OCI-LY1 (cell line): ENCODE measurements around the gene MAPK10.

Experiments
- H2AFZ ChIP-seq: fragments of 200-600 bp; sonication (generic), shearing (Covaris generic); 2 replicates; pipeline ENCODE4 v1.6.0; 2014; ENCODE audit warnings: antibody characterized with exemption, mild to moderate bottlenecking, low read length
- H3F3A ChIP-seq: fragments of 200-600 bp; sonication (generic), shearing (Covaris generic); 2 replicates; pipeline ENCODE4 v1.6.0; 2014; ENCODE audit warnings: mild to moderate bottlenecking, antibody characterized with exemption, low read length, moderate library complexity; ENCODE audit not compliant: insufficient read depth
- H3K27ac ChIP-seq: fragments of 200-600 bp; sonication (generic); 2 replicates; pipeline ENCODE4 v1.5.1; 2014; ENCODE audit warnings: low read length, mixed run types, mild to moderate bottlenecking, low read depth; ENCODE audit not compliant: poor library complexity, severe bottlenecking
- H3K27me3 ChIP-seq: fragments of 200-600 bp; sonication (generic); 2 replicates; pipeline ENCODE4 v1.6.0; 2014; ENCODE audit warnings: antibody characterized with exemption, mild to moderate bottlenecking, low read length, moderate library complexity; ENCODE audit not compliant: insufficient read depth
- H3K36me3 ChIP-seq: fragments of 200-600 bp; sonication (generic); 2 replicates; pipeline ENCODE4 v1.6.1; 2014; ENCODE audit warnings: mild to moderate bottlenecking, antibody characterized with exemption, low read length, moderate library complexity, mixed read lengths; ENCODE audit not compliant: insufficient read depth
- H3K4me1 ChIP-seq: fragments of 200-600 bp; sonication (generic); 2 replicates; pipeline ENCODE4 v1.5.1; 2014; ENCODE audit warnings: mild to moderate bottlenecking, low read length, moderate library complexity; ENCODE audit not compliant: insufficient read depth, severe bottlenecking
- H3K4me2 ChIP-seq: fragments of 200-600 bp; sonication (generic), shearing (Covaris generic); 2 replicates; pipeline ENCODE4 v1.6.1; 2014; ENCODE audit warnings: low read length
- H3K4me3 ChIP-seq: fragments of 200-600 bp; sonication (generic); 2 replicates; pipeline ENCODE4 v1.5.1; 2014; ENCODE audit warnings: low read length, low read depth, mild to moderate bottlenecking, mixed read lengths; ENCODE audit not compliant: poor library complexity, severe bottlenecking
- H3K79me2 ChIP-seq: fragments of 200-600 bp; shearing (Covaris generic); 2 replicates; pipeline ENCODE4 v1.6.1; 2016; ENCODE audit warnings: mixed run types, low read length, mixed read lengths; ENCODE audit not compliant: insufficient read depth
- H3K9ac ChIP-seq: fragments of 200-600 bp; sonication (generic), shearing (Covaris generic); 2 replicates; pipeline ENCODE4 v1.6.1; 2014; ENCODE audit warnings: mild to moderate bottlenecking, low read length, mixed read lengths
- H3K9me2 ChIP-seq: fragments of 200-600 bp; sonication (generic), shearing (Covaris generic); 2 replicates; pipeline ENCODE4 v1.6.1; 2014; ENCODE audit warnings: low read depth, mild to moderate bottlenecking, low read length, mixed read lengths
- H3K9me3 ChIP-seq: fragments of 200-600 bp; shearing (Covaris generic); 2 replicates; pipeline ENCODE4 v1.6.1; 2014; ENCODE audit warnings: low read length, mixed read lengths
- H4K20me1 ChIP-seq: fragments of 200-600 bp; sonication (generic), shearing (Covaris generic); 2 replicates; pipeline ENCODE4 v1.6.0; 2016; ENCODE audit warnings: mild to moderate bottlenecking, low read length; ENCODE audit not compliant: insufficient read depth
- CTCF ChIP-seq: fragments of 200-600 bp; sonication (generic), shearing (Covaris generic); IDR thresholded peaks from 2 replicates; pipeline ENCODE4 v1.5.1; 2017; ENCODE audit warnings: mild to moderate bottlenecking, antibody characterized with exemption, low read length, moderate library complexity, mixed read lengths
- EZH2 ChIP-seq: fragments of 200-600 bp; sonication (generic), shearing (Covaris generic); IDR thresholded peaks from 2 replicates; pipeline ENCODE4 v1.8.0; 2017; ENCODE audit warnings: borderline replicate concordance, mixed run types, mild to moderate bottlenecking, antibody characterized with exemption, low read length, moderate library complexity, mixed read lengths

MAPK10 gene

GRCh38 chr4:86122404-86122803 is 237.4 kb downstream of the MAPK10 start:
- H3K9ac ChIP-seq, result no peak overlapping the region
- no peak overlapping the region for H3K27ac ChIP-seq
- H3K36me3 ChIP-seq, result no peaks in the 10 kb centered on the region
- no peaks in the 10 kb centered on the region; the same call in 1 of the 2 replicates for H3K9me2 ChIP-seq
- H3K27me3 ChIP-seq, result no peaks in the 10 kb centered on the region
- H3K4me2 ChIP-seq, result no peak overlapping the region
- no peaks in the 10 kb centered on the region for H3K79me2 ChIP-seq
- H4K20me1 ChIP-seq, result no peaks in the 10 kb centered on the region
- H3K4me1 ChIP-seq, result no peaks in the 10 kb centered on the region
- H2AFZ ChIP-seq, result no peak overlapping the region
- H3K9me3 ChIP-seq, result no peaks in the 10 kb centered on the region
- H3K4me3 ChIP-seq, result no peak overlapping the region
- TF ChIP-seq CTCF, result no peak
- no peak for TF ChIP-seq EZH2
- H3F3A ChIP-seq, result no peaks in the 10 kb centered on the region

GRCh38 chr4:86118711-86119110 is 241.1 kb downstream of the MAPK10 start:
- no peaks in the 10 kb centered on the region for H3K4me1 ChIP-seq
- no peak overlapping the region for H3K9ac ChIP-seq
- no peaks in the 10 kb centered on the region for H3K27me3 ChIP-seq
- no peaks in the 10 kb centered on the region for H3K36me3 ChIP-seq
- TF ChIP-seq EZH2 (no peak), CTCF (no peak)
- H3K9me2 ChIP-seq, result no peaks in the 10 kb centered on the region
- no peaks in the 10 kb centered on the region for H3K9me3 ChIP-seq
- H4K20me1 ChIP-seq, result no peaks in the 10 kb centered on the region
- no peak overlapping the region for H2AFZ ChIP-seq
- no peak overlapping the region for H3K27ac ChIP-seq
- no peak overlapping the region for H3K4me2 ChIP-seq
- H3K4me3 ChIP-seq, result no peak overlapping the region
- H3F3A ChIP-seq, result no peaks in the 10 kb centered on the region
- no peaks in the 10 kb centered on the region for H3K79me2 ChIP-seq

DNA sequence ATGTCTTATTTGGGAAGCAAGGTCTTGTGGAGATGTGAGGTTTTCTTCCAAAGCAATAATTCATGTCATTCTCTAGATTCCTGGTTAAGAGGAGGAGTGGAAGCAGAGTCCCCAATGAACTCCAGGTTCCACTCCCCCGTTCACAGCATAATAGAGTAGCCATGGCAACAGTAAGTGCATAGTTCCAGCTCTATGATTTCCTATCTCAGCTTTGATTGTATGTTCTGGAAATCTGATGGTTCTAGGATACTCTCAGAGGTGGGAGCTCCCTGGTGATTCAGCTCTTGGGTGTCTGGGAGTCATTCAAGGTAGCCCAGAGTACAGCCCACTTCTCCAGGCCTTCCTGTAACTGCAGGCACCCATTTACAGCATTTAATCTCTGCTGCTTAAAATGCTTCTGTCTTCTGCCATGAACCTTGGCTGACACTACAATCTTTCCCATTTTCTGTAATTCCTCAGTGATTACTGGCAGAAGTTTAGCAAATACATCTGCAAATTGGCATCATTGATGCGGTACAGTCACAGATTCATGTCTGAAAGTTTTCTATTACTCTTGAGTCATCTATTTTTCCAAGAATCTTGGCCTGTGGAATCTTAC is 242.0 kb downstream of the MAPK10 start:
- Histone ChIP-seq H3K36me3 (no peaks in the 10 kb centered on the region), H3K27ac (no peak overlapping the region), H3K9me3 (no peaks in the 10 kb centered on the region), H3K79me2 (no peaks in the 10 kb centered on the region), H3K4me2 (no peak overlapping the region), H4K20me1 (no peaks in the 10 kb centered on the region), H3K9me2 (no peaks in the 10 kb centered on the region), H3K27me3 (no peaks in the 10 kb centered on the region), H2AFZ (no peak overlapping the region), H3K4me3 (no peak overlapping the region), H3K9ac (no peak overlapping the region), H3F3A (no peaks in the 10 kb centered on the region), H3K4me1 (no peaks in the 10 kb centered on the region)
- TF ChIP-seq EZH2, result no peak
- no peak for TF ChIP-seq CTCF
